GM18867 (cell line): ENCODE results near the gene ZFP36.

Experiments
- ATAC-seq: cut with Tn5 transposase; IDR thresholded peaks from one replicate; pipeline ENCODE4 v1.9.1; 2021; ENCODE audit warnings: mild to moderate bottlenecking, moderate library complexity; ENCODE audit not compliant: unreplicated experiment

ZFP36 gene

DNA sequence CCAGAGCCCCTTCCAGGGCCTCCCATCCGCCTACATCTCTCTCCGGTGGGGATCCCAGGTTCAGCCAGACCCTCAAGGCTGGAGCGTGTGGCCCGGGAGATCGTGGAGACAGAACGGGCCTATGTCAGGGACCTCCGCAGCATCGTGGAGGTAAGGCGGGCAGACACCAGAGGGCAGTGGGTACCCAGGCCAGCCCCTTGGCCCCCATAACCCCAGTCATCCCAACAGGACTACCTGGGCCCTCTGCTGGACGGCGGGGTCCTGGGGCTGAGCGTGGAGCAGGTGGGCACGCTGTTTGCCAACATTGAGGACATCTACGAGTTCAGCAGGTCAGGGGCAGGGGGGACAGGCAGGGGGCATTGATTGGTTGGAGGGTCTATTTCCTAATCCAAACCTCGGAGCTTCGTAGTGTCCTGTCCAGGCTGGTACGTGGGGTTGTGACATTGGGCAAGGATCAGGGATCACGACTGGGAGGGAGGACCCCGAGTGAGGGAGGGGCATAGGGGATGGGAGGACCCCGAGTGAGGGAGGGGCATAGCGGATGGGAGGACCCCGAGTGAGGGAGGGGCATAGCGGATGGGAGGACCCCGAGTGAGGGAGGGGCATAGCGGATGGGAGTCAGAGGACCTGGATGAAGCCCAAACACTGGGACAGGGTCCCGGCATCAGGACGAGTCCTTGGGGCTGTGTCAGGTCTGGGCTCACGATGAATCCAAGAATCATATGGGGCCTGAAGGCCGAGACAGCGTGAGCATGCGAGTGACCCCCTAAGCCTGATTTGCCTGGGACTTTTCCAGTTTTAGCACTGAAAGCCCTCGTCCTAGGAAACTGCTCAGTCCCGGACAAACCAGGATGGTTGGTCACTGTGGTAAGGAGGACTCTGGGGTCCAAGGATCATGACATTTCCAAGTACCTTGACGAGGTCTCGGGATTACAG, 8.7 kb downstream of the ZFP36 start:
- ATAC-seq, result no peak

- ATAC-seq, result no peak
Measured at GRCh38 chr19:39416152-39417120, 9.8 kb downstream of the ZFP36 start.

- ATAC-seq, result no peak
Measured at GRCh38 chr19:39417463-39418181, 11.0 kb downstream of the ZFP36 start.

DNA sequence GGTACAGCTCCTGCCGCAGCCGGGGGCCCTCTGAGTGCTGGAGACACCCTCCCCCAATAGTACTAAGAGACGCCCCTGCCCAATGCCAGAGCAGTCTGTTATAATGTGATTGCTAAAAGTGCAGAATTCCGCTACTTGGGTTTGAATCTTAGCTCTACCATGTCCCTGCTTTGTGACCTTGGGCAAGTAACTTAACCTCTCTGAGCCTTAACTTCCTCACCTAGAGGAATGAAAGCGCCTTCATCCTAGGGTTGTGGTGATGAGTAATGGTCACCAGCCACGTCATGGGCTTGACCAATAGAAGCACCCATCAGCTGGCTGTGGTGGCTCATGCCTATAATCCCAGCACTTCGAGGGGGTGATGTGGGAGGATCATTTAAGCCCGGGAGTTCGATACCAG, 12.4 kb downstream of the ZFP36 start:
- ATAC-seq, result no peak

DNA sequence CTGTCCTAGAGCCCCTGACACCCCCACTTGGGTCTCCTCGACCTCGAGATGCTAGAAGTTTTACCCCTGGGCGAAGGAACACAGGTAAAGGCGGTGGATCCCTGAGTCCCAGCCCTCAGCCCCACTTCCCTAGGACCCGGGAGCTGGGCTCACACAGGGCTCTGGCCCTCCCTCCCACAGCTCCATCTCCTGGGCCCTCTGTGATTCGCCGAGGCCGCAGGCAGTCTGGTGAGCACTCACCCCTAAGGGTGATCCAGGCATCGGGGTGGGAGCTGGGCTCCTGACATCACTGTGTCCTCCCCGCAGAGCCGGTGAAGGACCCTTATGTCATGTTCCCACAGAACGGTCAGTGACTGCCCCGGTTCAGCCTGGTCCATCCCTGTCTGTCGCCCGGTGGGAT, 14.1 kb downstream of the ZFP36 start:
- ATAC-seq, result no peak

DNA sequence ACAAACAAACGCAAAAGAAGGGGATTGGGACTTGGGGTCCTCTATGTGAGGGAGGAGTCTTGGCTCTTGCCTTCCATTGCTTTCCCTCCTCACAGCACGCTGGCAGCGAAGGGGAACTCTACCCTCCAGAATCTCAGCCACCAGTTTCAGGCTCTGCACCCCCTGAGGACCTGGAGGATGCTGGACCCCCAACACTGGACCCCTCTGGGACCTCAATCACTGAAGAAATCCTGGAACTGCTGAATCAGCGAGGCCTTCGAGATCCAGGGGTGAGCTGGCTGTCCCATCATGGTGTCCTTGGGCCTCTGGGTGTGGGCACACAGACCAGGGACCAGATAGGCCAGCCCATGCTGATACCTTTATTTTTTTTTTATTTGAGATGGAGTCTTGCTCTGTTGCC, 15.4 kb downstream of the ZFP36 start:
- no peak for ATAC-seq

- ATAC-seq, result no peak
Measured at GRCh38 chr19:39423258-39424086, 16.8 kb downstream of the ZFP36 start.

DNA sequence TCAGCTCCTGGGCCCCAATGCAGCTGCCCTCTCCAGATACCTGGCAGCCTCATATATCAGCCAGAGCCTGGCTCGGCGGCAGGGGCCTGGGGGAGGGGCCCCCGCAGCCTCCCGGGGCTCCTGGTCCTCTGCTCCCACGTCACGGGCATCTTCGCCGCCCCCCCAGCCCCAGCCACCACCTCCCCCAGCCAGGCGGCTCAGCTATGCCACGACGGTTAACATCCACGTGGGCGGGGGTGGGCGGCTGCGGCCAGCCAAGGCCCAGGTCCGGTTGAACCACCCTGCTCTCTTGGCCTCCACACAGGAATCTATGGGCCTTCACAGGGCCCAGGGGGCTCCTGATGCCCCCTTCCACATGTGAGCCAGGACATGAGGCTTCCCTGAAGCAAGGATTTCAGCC, 18.3 kb downstream of the ZFP36 start:
- ATAC-seq, result no peak

- ATAC-seq, result no peak
Measured at GRCh38 chr19:39425744-39426143, 19.1 kb downstream of the ZFP36 start.

DNA sequence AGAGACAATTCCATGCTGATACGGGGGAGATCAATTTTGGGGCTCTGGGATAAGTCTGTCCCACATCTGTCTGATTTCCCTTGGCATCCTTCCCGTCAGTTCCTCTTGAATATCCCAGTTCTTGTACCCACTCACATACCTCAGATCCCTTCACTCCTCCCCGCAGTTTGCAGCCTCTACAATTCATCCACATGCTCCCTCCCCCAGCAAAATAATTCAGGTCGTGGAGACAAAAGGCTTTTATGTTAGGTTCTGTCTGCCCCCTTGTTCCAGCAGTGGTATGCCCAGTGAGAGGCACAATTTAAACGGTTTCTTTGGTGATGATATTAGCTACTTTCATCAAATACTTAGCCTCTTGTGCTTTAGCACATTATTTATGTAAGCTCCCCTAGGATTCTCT, 19.5 kb downstream of the ZFP36 start:
- ATAC-seq, result no peak

DNA sequence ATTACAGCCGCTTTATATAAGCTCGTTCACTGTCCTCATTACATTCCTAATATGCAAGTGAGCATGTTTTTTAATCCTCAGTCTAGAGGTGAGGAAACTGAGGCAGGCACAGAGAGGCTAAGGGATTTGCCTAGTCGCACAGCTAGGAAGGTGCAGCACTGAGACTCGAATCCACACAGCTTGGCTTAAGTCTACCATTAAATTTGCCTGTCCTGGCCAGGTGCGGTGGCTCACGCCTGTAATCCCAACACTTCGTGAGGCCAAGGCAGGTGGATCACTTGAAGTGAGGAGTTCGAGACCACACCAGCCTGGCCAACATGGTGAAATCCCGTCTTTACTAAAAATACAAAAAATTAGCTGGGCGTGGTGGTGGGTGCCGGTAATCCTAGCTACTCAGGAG, 21.1 kb downstream of the ZFP36 start:
- ATAC-seq, result no peak

- ATAC-seq, result no peak
Measured at GRCh38 chr19:39428283-39429112, 21.9 kb downstream of the ZFP36 start.

GRCh38 chr19:39430675-39431593, 24.3 kb downstream of the ZFP36 start:
- peak; percentile 30 for ATAC-seq

GRCh38 chr19:39432677-39433025, 26.0 kb downstream of the ZFP36 start:
- no peak for ATAC-seq

DNA sequence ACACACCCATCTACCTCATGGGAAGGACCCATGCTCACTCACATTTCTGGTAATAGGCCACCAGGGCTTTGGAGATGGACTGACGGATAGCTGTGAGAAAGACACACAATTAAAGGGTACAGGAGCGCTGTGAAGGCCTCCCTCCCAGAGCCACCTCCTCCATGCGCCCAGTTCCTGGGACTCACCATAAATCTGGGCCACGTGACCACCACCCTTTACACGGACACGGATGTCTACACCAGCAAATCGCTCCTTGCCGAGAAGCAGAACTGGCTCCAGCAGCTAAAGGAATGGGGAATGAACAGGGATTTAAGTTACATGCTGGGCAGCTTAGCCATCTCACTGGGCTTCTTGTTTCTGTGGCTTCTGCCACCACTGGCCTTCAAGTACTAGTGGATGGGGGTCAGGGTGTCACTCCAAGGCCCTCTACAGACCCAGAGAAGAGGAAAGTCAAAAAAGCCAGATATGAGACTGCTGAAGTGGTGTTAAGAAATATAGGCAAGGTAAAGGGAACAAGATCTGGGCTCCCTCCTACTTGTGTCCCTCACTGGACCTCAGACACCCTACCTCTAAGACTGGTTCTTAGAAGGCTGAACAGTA, 26.9 kb downstream of the ZFP36 start:
- no peak for ATAC-seq

DNA sequence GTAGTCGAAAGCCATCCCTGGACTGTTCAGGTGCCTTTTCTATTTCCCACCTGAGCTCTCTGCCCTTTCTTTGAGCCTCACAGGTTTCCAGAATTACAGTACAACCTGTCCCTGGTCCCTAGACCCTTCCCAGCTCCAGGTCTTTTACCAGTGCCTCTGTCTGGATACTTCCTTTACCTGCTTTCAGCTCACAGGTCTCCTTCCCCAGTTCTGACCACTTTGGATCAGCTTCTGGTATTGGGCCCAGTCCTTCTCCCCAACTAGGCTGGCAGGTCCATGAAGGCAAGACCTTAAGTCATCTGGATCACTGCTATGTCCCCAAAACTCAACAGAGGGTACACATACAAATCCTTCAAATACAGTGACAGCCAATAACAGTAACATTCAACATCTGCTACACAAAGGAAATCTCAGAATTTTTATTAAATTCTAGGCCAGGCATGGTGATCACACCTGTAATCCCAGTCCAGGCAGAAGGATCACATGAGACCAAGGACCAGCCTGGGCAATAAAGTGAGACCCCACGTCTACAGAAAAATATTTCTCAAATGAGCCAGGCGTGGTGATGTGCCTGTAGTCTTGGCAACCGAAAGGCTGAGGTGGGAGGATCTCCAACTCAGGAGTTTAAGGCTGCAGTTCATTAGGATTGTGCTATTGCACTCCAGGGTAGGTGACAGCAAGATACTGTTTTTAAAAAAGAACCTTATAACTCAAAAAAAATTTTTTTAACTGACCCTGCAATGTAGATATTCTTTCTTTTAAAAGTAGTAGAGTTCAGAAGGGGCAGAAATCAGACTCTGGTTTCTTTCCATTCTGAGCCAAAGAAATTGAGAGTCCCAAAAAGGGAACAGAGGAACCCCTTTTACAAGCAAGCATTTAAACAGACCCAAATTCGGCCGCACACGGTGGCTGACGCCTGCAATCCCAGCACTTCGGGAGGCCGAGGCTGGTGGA, 27.8 kb downstream of the ZFP36 start:
- ATAC-seq, result no peak
